Middle frontal gyrus (tissue), 1 donor: ENCODE measurements around the gene SOCS2.
A peak's percentile ranks its signal among the peaks of the same experiment; 100 is the strongest.

Source experiments
- DNase-seq: peaks from one replicate; pipeline ENCODE4 v3.0.0-alpha.2; 2015; ENCODE audit warnings: low spot score; ENCODE audit errors: extremely low spot score

The SOCS2 gene

GRCh38 chr12:93565760-93566159, 6.7 kb upstream of the SOCS2 start:
- DNase-seq, result no peak

GRCh38 chr12:93567174-93567573, 5.3 kb upstream of the SOCS2 start:
- no peak for DNase-seq

- DNase-seq, result no peak
Observed at GRCh38 chr12:93568091-93568490, 4.4 kb upstream of the SOCS2 start.

- no peak for DNase-seq
Observed at GRCh38 chr12:93569301-93569655, 3.2 kb upstream of the SOCS2 start.

GRCh38 chr12:93569656-93570551, 2.6 kb upstream of the SOCS2 start:
- DNase-seq, result no peak

- DNase-seq, result peak; percentile 77
Observed at GRCh38 chr12:93570552-93571364, 1.7 kb upstream of the SOCS2 start.

GRCh38 chr12:93571365-93571924, 1.0 kb upstream of the SOCS2 start:
- no peak for DNase-seq

- DNase-seq, result no peak
Observed at GRCh38 chr12:93572712-93573551, 457 bp downstream of the SOCS2 start.

- no peak for DNase-seq
Observed at GRCh38 chr12:93573552-93574223, 1.2 kb downstream of the SOCS2 start.

GRCh38 chr12:93577222-93577621, 4.7 kb downstream of the SOCS2 start:
- no peak for DNase-seq

GRCh38 chr12:93578221-93578620, 5.7 kb downstream of the SOCS2 start:
- no peak for DNase-seq

- DNase-seq, result no peak
Observed at GRCh38 chr12:93580682-93581081, 8.2 kb downstream of the SOCS2 start.

- no peak for DNase-seq
Observed at GRCh38 chr12:93581370-93581769, 8.9 kb downstream of the SOCS2 start.

- DNase-seq, result no peak
Observed at GRCh38 chr12:93582351-93582750, 9.9 kb downstream of the SOCS2 start.

- DNase-seq, result no peak
Observed at GRCh38 chr12:93583627-93584392, 11.3 kb downstream of the SOCS2 start.

- no peak for DNase-seq
Observed at GRCh38 chr12:93585247-93585646, 12.8 kb downstream of the SOCS2 start.

GRCh38 chr12:93587611-93588010, 15.1 kb downstream of the SOCS2 start:
- DNase-seq, result no peak

- no peak for DNase-seq
Observed at GRCh38 chr12:93589081-93589480, 16.6 kb downstream of the SOCS2 start.

- DNase-seq, result no peak
Observed at GRCh38 chr12:93591137-93591868, 18.8 kb downstream of the SOCS2 start.
